ENCODE measurements around the gene SF3A2. TPM values are rescaled to one million over a fixed set of nuclear protein-coding genes. Genes with fewer than 3 reads are reported as not detected.

SF3A2 gene
- total and polyA plus RNA-seq, 7 donors, result 16.9 to 61.3 (median 26.4) TPM

- H3K36me3 ChIP-seq, result peaks cover 24 to 70% (median 40%) of the 10 kb centered on the region in 4 donors
- 94% methylated on average over 25 of the region's 25 CpGs for WGBS, 2 donors
These were observed 42.0 kb upstream of the SF3A2 start for GRCh38 chr19:2194513-2195078.

GRCh38 chr19:2195361-2195760 lies 41.3 kb upstream of the SF3A2 start:
- Histone ChIP-seq H3K4me3 (no peak overlapping the region), H3K36me3 (peaks cover 31 to 76% (median 43%) of the 10 kb centered on the region in 4 donors), H3K27ac (no peak overlapping the region), H3K27me3 (no peaks in the 10 kb centered on the region), H3K9me3 (no peaks in the 10 kb centered on the region), H3K4me1 (no peaks in the 10 kb centered on the region)
- intact Hi-C loops (cut with DNase I), result no loop called here
- 92 to 95% methylated on average over 13 of the region's 13 CpGs for WGBS, 2 donors
- TF ChIP-seq POLR2AphosphoS5 (IDR thresholded peaks at IDR 0.05), result no peak
- TF ChIP-seq EP300 (IDR thresholded peaks at IDR 0.05), result no peak
- TF ChIP-seq POLR2A (IDR thresholded peaks at IDR 0.05), result no peak
- no peak for TF ChIP-seq CTCF (IDR thresholded peaks at IDR 0.05)
- DNase-seq, result no peak

More at GRCh38 chr19:2194513-2195078, 42.0 kb upstream of the SF3A2 start:
- no peaks in the 10 kb centered on the region for H3K4me1 ChIP-seq
- intact Hi-C loops (cut with DNase I), result no loop called here
- H3K27me3 ChIP-seq, result no peaks in the 10 kb centered on the region
- no peaks in the 10 kb centered on the region for H3K9me3 ChIP-seq
- H3K4me3 ChIP-seq, result no peak overlapping the region
- TF ChIP-seq EP300 (IDR thresholded peaks at IDR 0.05) (no peak), POLR2A (IDR thresholded peaks at IDR 0.05) (no peak), CTCF (IDR thresholded peaks at IDR 0.05) (no peak), POLR2AphosphoS5 (IDR thresholded peaks at IDR 0.05) (no peak)
- no peak overlapping the region for H3K27ac ChIP-seq
- DNase-seq, result no peak

GRCh38 chr19:2195914-2196313 lies 40.7 kb upstream of the SF3A2 start:
- Histone ChIP-seq H3K9me3 (no peaks in the 10 kb centered on the region), H3K27me3 (no peaks in the 10 kb centered on the region), H3K4me3 (no peak overlapping the region), H3K27ac (no peak overlapping the region), H3K4me1 (no peaks in the 10 kb centered on the region), H3K36me3 (peaks cover 32 to 77% (median 41%) of the 10 kb centered on the region in 4 donors)
- WGBS, 2 donors, result 96 to 97% methylated on average over 19 of the region's 19 CpGs
- DNase-seq, result no peak
- intact Hi-C loops (cut with DNase I), result no loop called here
- no peak for TF ChIP-seq CTCF (IDR thresholded peaks at IDR 0.05)
- no peak for TF ChIP-seq EP300 (IDR thresholded peaks at IDR 0.05)
- no peak for TF ChIP-seq POLR2A (IDR thresholded peaks at IDR 0.05)
- no peak for TF ChIP-seq POLR2AphosphoS5 (IDR thresholded peaks at IDR 0.05)

- no peaks in the 10 kb centered on the region for H3K4me1 ChIP-seq
- WGBS, 2 donors, result 94 to 96% methylated on average over 15 of the region's 15 CpGs
- H3K27ac ChIP-seq, result no peak overlapping the region
- no peaks in the 10 kb centered on the region for H3K9me3 ChIP-seq
- peaks cover 21 to 73% (median 30%) of the 10 kb centered on the region in 4 donors for H3K36me3 ChIP-seq
- H3K4me3 ChIP-seq, result no peak overlapping the region
- intact Hi-C loops (cut with DNase I), result no loop called here
- no peak for DNase-seq
- TF ChIP-seq POLR2A (IDR thresholded peaks at IDR 0.05) (no peak), POLR2AphosphoS5 (IDR thresholded peaks at IDR 0.05) (no peak), EP300 (IDR thresholded peaks at IDR 0.05) (no peak), CTCF (IDR thresholded peaks at IDR 0.05) (no peak)
- H3K27me3 ChIP-seq, result no peaks in the 10 kb centered on the region
These were observed 39.4 kb upstream of the SF3A2 start for GRCh38 chr19:2197270-2197669.

GRCh38 chr19:2198317-2198716 lies 38.3 kb upstream of the SF3A2 start:
- intact Hi-C loops (cut with DNase I), result no loop called here

More at GRCh38 chr19:2198317-2198716, 38.3 kb upstream of the SF3A2 start:
- H3K9me3 ChIP-seq, result no peaks in the 10 kb centered on the region
- WGBS, 2 donors, result 88 to 93% methylated on average over 22 of the region's 22 CpGs
- TF ChIP-seq POLR2AphosphoS5 (IDR thresholded peaks at IDR 0.05) (no peak), CTCF (IDR thresholded peaks at IDR 0.05) (no peak), POLR2A (IDR thresholded peaks at IDR 0.05) (no peak), EP300 (IDR thresholded peaks at IDR 0.05) (no peak)
- no peak for DNase-seq
- H3K4me3 ChIP-seq, result no peak overlapping the region
- H3K36me3 ChIP-seq, result peaks cover 21 to 76% (median 29%) of the 10 kb centered on the region in 4 donors
- no peak overlapping the region for H3K27ac ChIP-seq
- H3K27me3 ChIP-seq, result no peaks in the 10 kb centered on the region
- H3K4me1 ChIP-seq, result no peaks in the 10 kb centered on the region

All from sigmoid colon (tissue), 7 donors.